Stimulated activated CD8-positive, alpha-beta memory T cell treated with anti-CD3 and anti-CD28 coated beads, Interleukin-15, amount 100 ng/mL, for 48 hours (primary cell): Measurements from ENCODE around the gene OLFML2B.
"Not testable (repeated sequence)": the region's sequence is repeated elsewhere in the genome, so short reads cannot be mapped to it uniquely, and the experiment has no call there.

Experiments
- DNase-seq, 2 donors: peaks; one replicate each; pipeline ENCODE4 v3.0.0-alpha.2; 2020; ENCODE audit warnings: low read depth in 2 of 2

The OLFML2B gene

GRCh38 chr1:162035241-162035640 is 11.6 kb upstream of the OLFML2B start:
- no peak for DNase-seq

- no peak for DNase-seq
Observed at GRCh38 chr1:162033428-162033827, 9.8 kb upstream of the OLFML2B start.

GRCh38 chr1:162030759-162031280 is 7.2 kb upstream of the OLFML2B start:
- no peak for DNase-seq

GRCh38 chr1:162029157-162029556 is 5.5 kb upstream of the OLFML2B start:
- DNase-seq: no peak

GRCh38 chr1:162028726-162029125 is 5.1 kb upstream of the OLFML2B start:
- DNase-seq: no peak

GRCh38 chr1:162026881-162027280 is 3.2 kb upstream of the OLFML2B start:
- DNase-seq: no peak

- no peak for DNase-seq
Observed at GRCh38 chr1:162025541-162025940, 1.9 kb upstream of the OLFML2B start.

- DNase-seq: no peak
Observed at GRCh38 chr1:162023181-162023546, 505 bp downstream of the OLFML2B start.

GRCh38 chr1:162022626-162023025 is 1.0 kb downstream of the OLFML2B start:
- no peak for DNase-seq

- no peak for DNase-seq
Observed at GRCh38 chr1:162021124-162021523, 2.5 kb downstream of the OLFML2B start.

GRCh38 chr1:162020150-162020549 is 3.5 kb downstream of the OLFML2B start:
- DNase-seq: no peak

GRCh38 chr1:162019446-162019845 is 4.2 kb downstream of the OLFML2B start:
- no peak for DNase-seq

- no peak for DNase-seq
Observed at GRCh38 chr1:162019006-162019405, 4.7 kb downstream of the OLFML2B start.

GRCh38 chr1:162018418-162018817 is 5.3 kb downstream of the OLFML2B start:
- DNase-seq: no peak

GRCh38 chr1:162017791-162018190 is 5.9 kb downstream of the OLFML2B start:
- not testable (repeated sequence) for DNase-seq

- DNase-seq: no peak
Observed at GRCh38 chr1:162016631-162017030, 7.0 kb downstream of the OLFML2B start.

GRCh38 chr1:162015196-162015595 is 8.5 kb downstream of the OLFML2B start:
- no peak for DNase-seq

GRCh38 chr1:162014202-162014601 is 9.5 kb downstream of the OLFML2B start:
- DNase-seq: no peak

GRCh38 chr1:162013289-162013688 is 10.4 kb downstream of the OLFML2B start:
- DNase-seq: no peak

GRCh38 chr1:162011337-162012012 is 12.2 kb downstream of the OLFML2B start:
- no peak for DNase-seq

GRCh38 chr1:162010175-162010506 is 13.5 kb downstream of the OLFML2B start:
- DNase-seq: no peak

- DNase-seq: no peak
Observed at GRCh38 chr1:162009501-162010174, 14.0 kb downstream of the OLFML2B start.

GRCh38 chr1:162008799-162009198 is 14.9 kb downstream of the OLFML2B start:
- no peak for DNase-seq

- DNase-seq: no peak
Observed at GRCh38 chr1:162007466-162007865, 16.2 kb downstream of the OLFML2B start.
